A375 (cell line): ENCODE data around the gene HEY2. TPM values are rescaled to one million over a fixed set of nuclear protein-coding genes. Genes with fewer than 3 reads are reported as not detected.

Experiments
- total RNA-seq: library from RNA; depleted of rRNA; stranded (reverse); fragments of >200 nt; shearing (Covaris generic); gene quantifications from 2 replicates; pipeline ENCODE4 v1.2.3, GENCODE V29; 2014; rRNA removed

Gene HEY2
- 2.0 and 2.6 TPM in 2 replicates for total RNA-seq

DNA sequence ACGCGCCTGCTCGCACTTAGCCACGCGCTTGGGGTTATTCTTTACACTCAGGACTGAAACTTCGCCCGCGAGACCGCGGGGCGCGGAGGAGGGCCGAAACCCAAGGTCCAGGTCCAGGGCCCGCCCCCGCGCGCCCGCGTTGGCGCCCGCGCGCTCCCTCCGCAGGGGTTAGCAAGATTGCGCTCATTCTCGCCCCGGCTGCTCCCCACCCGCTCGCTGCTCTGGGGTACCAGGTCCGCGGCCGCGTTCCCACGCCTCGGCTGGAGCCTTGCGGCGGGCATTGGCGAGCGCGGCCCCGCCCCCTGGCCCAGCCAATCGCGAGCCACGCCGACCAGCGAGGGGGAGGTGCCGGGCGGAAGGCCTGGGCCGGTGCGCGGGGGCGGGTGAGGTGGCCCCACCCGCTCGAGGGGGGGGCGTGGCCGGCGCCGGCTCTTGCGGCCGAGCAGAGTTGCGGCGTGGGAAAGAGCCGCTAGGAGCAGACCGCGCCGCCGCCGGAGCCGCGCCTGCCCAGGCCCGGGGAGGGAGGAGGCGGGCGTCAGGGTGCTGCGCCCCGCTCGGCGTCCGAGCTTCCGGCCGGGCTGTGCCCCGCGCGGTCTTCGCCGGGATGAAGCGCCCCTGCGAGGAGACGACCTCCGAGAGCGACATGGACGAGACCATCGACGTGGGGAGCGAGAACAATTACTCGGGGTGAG, at the start of gene HEY2:
HEY2 (plus strand) TSS at position 460 of the 692 bp plus-strand sequence; CDS start at position 605, 145 bp downstream.

DNA sequence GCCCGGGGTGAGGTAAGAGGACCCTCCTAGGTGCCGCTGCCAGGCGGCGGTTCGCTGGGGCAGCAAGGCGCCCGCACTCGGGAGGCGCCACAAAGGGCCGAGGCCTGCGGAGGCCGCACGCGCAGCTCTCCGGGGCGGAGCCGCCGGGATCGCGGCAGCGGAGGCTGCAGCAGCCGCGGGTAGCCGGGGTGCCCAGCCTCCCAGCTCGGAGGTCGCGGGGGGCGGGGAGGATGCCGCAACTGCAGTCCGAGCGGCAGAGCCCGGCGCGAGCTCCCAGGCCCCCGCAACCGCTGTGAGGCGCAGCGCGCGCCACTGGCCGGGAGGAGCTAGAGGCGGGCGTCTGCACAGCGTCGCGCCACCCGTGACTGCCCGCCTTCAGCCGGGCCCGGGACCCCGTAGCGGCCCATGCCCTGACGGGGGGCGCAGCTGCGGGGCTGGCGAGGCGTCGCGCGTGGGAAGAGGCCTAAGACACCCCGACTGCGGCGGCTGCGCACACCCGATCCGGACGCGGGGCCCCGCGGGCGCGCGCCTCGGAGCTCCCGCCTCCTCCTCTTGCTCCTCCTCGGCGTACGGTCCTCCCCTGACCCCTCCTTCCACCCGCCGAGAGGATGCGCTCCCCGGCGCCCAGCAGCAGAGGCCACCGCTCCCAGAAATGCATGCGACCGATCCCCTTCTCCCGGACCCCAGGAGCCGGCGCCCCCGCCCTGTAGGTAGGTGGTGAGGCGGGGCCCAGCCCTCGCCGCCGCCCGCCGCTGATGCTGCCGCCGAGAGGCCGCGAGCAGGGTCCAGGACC, 41.1 kb downstream of the HEY2 start, which contains the start of gene NCOA7:
NCOA7 (plus strand) TSS at position 603 of the 793 bp plus-strand sequence. CDS start 24,395 bp downstream, outside the sequence.

Other genes starting within 250 kb of the HEY2 start
- 25.4 and 26.8 TPM in 2 replicates for gene NCOA7, start 41.3 kb downstream of the HEY2 start, total RNA-seq
- 8.5 and 9.5 TPM in 2 replicates for gene HINT3, start 207.1 kb downstream of the HEY2 start, total RNA-seq
- gene TRMT11, start 236.9 kb downstream of the HEY2 start, total RNA-seq, result 29.4 and 35.3 TPM in 2 replicates